K562 (cell line): ENCODE data around the gene XRCC2. TPM values are rescaled to one million over a fixed set of nuclear protein-coding genes. Genes with fewer than 3 reads are reported as not detected.

Experiments used
- CHCHD3 ChIP-seq: fragments of 250-450 bp; sonication (Bioruptor Pico); IDR thresholded peaks from 2 replicates; pipeline ENCODE4 v2.1.2; 2022; ENCODE audit warnings: mild to moderate bottlenecking
- ILF3 ChIP-seq: fragments of 450-650 bp; IDR thresholded peaks from 2 replicates; pipeline ENCODE4 v1.6.1; 2018; ENCODE audit warnings: antibody characterized with exemption, mild to moderate bottlenecking, moderate library complexity, borderline replicate concordance
- IRF9 ChIP-seq: fragments of 450-650 bp; IDR thresholded peaks from 2 replicates; pipeline ENCODE4 v1.6.1; 2016; ENCODE audit warnings: missing biosample characterization, missing genetic modification characterization
- PRPF4 ChIP-seq: fragments of 200-400 bp; formaldehyde crosslinking; IDR thresholded peaks from one replicate; pipeline ENCODE4 v1.6.1; 2017; ENCODE audit warnings: low read length, low read depth, mild to moderate bottlenecking; ENCODE audit not compliant: insufficient read depth, poor library complexity, severe bottlenecking
- RBM22 ChIP-seq: fragments of 200-400 bp; formaldehyde crosslinking; IDR thresholded peaks from 2 replicates; pipeline ENCODE4 v1.6.1; 2018; ENCODE audit warnings: low read length, low read depth; ENCODE audit not compliant: poor library complexity, severe bottlenecking
- TAF7 ChIP-seq: fragments of 450-650 bp; IDR thresholded peaks from 2 replicates; pipeline ENCODE4 v1.6.1; 2016; ENCODE audit warnings: missing genetic modification characterization, missing compliant biosample characterization
- ZC3H11A ChIP-seq: IDR thresholded peaks from 2 replicates; pipeline ENCODE4 v1.6.1; 2012; ENCODE audit warnings: low read depth, low read length, improper control_type of control experiment
- ZFP91 ChIP-seq: sonication (generic); formaldehyde crosslinking; IDR thresholded peaks from 2 replicates; pipeline ENCODE4 v1.8.0; 2022; ENCODE audit warnings: mild to moderate bottlenecking, missing genetic modification reagents
- polyA plus RNA-seq, 8 experiments: library from polyadenylated mRNA; depleted of rRNA in 4 of 8; stranded (reverse) in 5 of 8; unstranded in 3 of 8; fragments of >200 nt; fragmentation: Nextera tagmentation in 2 of 8; fragmentation: Illumina TruSeq in 1 of 8; extraction: Ambion mirVana in 2 of 8; extraction: Trizol in 1 of 8; gene quantifications; 2 replicates each; pipeline versions ENCODE4 v1.2.1 to v1.2.3, GENCODE V29; 2011 to 2014; ENCODE audit warnings: inconsistent platforms in 1 of 8, missing spikeins in 1 of 8
- total RNA-seq, 7 experiments: library from RNA; depleted of rRNA in 6 of 7; stranded (reverse); fragments of >200 nt in 6 of 7; fragmentation: Illumina TruSeq in 2 of 7; extraction: Trizol in 2 of 7; gene quantifications; 2 replicates each; pipeline versions ENCODE4 v1.2.1 to v1.2.3, GENCODE V29; 2011 to 2021; ENCODE audit warnings: low replicate concordance in 1 of 7
- TF ChIP-seq, protein P1 (sequence below): fragments of 450-650 bp; IDR thresholded peaks from 2 replicates; pipeline ENCODE4 v1.6.1; 2014; ENCODE audit warnings: low read depth, mild to moderate bottlenecking, moderate library complexity, borderline replicate concordance

XRCC2 gene
- total and polyA plus RNA-seq, 9 of the 15 experiments (the other 6 are each of a cell fraction or from before 2014, with no cell fraction given), result 16.2 to 58.0 (median 39.8) TPM

GRCh38 chr7:152624228-152624627 is 51.7 kb downstream of the XRCC2 start (continued):
- TF ChIP-seq ZC3H11A, result no peak
- TF ChIP-seq, protein P1, sequence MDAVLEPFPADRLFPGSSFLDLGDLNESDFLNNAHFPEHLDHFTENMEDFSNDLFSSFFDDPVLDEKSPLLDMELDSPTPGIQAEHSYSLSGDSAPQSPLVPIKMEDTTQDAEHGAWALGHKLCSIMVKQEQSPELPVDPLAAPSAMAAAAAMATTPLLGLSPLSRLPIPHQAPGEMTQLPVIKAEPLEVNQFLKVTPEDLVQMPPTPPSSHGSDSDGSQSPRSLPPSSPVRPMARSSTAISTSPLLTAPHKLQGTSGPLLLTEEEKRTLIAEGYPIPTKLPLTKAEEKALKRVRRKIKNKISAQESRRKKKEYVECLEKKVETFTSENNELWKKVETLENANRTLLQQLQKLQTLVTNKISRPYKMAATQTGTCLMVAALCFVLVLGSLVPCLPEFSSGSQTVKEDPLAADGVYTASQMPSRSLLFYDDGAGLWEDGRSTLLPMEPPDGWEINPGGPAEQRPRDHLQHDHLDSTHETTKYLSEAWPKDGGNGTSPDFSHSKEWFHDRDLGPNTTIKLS, result no peak
- no peak for TF ChIP-seq CHCHD3 (CRISPR knock-in tag)
- TF ChIP-seq TAF7, result no peak
- no peak for TF ChIP-seq ZFP91 (CRISPR knock-in tag)
- TF ChIP-seq ILF3, result no peak
- TF ChIP-seq PRPF4, result no peak
- TF ChIP-seq IRF9 (tag), result no peak
- no peak for TF ChIP-seq RBM22
- TF ChIP-seq, all 486 proteins: peak for 0
